Measurements from ENCODE around the gene CD74. TPM values are rescaled to one million over a fixed set of nuclear protein-coding genes. Genes with fewer than 3 reads are reported as not detected.

The CD74 gene
- total RNA-seq (ENCODE audit: low replicate concordance), result 24.9 and 37.2 TPM in 2 replicates
- long read RNA-seq, transcript CD74-202 (8 exons, 1,449 nt), result major isoform, 9 of 10 reads
- long read RNA-seq, partial matches to known transcripts, result 0 of 10 reads
- long read RNA-seq, other reads (novel, unspliced or antisense), result 0 of 10 reads

DNA sequence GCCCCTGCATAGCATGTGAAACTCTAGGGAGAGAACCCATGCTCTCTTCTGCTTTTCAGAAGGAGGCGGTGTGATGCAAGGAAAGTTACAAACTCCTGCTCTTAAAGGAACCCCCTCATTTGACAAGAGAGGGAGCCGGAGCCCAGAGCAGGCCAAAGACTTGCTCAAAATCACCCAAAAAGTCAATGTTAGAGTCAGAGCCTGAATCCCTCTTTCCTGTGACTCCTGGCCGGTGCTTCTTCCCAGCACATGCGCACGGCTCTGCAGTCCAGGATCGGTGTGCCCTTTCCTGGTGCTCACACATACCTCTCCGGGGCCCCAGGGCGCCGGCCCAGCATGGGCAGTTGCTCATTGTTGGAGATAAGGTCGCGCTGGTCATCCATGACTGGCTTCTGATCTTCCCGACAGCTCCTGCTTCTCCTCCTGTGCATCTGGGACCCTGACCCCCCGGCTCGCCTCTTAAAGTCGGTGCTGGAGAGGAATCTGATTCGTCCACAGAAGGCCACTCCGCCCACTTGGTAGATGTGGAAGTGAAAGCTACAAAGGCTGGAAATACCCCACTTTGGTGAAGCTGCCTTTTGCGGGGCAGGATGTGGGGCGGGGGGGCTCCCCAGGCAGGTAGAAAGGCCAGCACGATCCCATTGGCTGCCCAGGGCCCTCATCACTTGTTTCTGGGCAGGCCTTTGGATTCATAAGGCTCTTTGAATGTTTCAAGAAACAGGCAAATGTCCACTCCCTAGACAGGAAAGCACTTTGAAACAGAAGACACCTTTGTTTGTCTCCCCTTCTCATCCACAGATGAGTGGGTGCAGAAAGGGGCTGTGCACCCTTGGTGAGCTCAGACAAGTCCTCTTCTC is at the start of gene CD74:
TSS of gene CD74 (minus strand) at position 592 of the 857 bp plus-strand sequence. CDS start at position 431, 161 bp downstream.
- Mint-ChIP-seq H3K4me1 (ENCODE audit: unreplicated experiment) (peaks cover 14% of the 10 kb centered on the region), H3K36me3 (no peaks in the 10 kb centered on the region), H3K9me3 (no peaks in the 10 kb centered on the region), H3K27me3 (no peaks in the 10 kb centered on the region), H3K4me3 (peak within 1 kb of the TSS; percentile 83), H3K27ac (peak within 1 kb of the TSS; percentile 80)
- no peak for DNase-seq (ENCODE audit: extremely low spot score, unreplicated experiment)
- TF ChIP-seq CTCF (conservative IDR thresholded peaks at IDR 0.05), result no peak

DNA sequence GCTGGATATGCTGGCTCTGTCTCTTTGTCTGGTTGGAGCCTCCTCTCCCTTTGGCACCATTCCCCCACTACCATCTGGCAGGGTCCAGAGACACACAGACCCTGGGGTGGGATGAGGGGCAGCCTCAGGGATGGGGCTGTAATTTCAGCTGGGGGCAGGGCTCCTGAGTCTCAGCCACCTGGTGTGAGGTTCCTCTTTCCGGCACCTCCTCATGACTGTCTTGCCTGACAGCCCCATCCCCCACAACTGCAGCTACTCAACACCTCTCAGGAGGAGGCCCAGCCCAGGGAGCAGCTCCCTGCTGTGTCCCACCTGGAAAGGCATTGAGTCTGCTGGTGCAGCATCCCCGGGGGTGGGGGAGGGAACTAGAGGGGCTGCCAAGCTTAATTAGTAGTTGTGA is 48.5 kb upstream of the CD74 start:
- Mint-ChIP-seq H3K4me3 (no peak overlapping the region), H3K27ac (no peak overlapping the region), H3K9me3 (no peaks in the 10 kb centered on the region), H3K4me1 (ENCODE audit: unreplicated experiment) (peaks cover 3% of the 10 kb centered on the region), H3K27me3 (no peaks in the 10 kb centered on the region), H3K36me3 (no peaks in the 10 kb centered on the region)
- no peak for TF ChIP-seq CTCF (conservative IDR thresholded peaks at IDR 0.05)
- no peak for DNase-seq (ENCODE audit: extremely low spot score, unreplicated experiment)

DNA sequence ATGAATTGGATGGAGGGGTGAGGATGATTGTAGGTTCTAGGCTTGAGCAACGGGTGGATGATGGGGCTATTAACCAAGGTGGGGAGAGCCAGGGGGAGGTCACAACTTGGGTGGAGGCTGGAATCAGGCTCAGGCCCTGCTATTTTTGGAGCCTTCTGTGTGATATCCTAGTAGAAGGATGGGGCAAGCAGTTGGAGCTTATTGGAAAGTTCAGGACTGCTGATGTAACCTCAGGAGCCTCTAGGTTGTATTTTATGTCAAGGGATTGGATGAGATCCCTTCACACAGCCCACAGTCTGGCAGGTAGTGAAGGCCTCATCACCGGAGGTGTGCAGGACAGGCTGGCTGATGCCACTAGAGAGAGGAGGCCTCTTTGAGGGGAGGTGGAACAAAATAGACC is 48.1 kb upstream of the CD74 start:
- Mint-ChIP-seq H3K4me1 (ENCODE audit: unreplicated experiment) (peaks cover 3% of the 10 kb centered on the region), H3K4me3 (no peak overlapping the region), H3K36me3 (no peaks in the 10 kb centered on the region), H3K27ac (peak overlapping the region; percentile 11), H3K27me3 (no peaks in the 10 kb centered on the region), H3K9me3 (no peaks in the 10 kb centered on the region)
- TF ChIP-seq CTCF (conservative IDR thresholded peaks at IDR 0.05), result no peak
- no peak for DNase-seq (ENCODE audit: extremely low spot score, unreplicated experiment)

GRCh38 chr5:150458802-150459557 is 46.3 kb upstream of the CD74 start:
- DNase-seq (ENCODE audit: extremely low spot score, unreplicated experiment), result peak; percentile 90
- no peaks in the 10 kb centered on the region for H3K9me3 Mint-ChIP-seq
- no peaks in the 10 kb centered on the region for H3K36me3 Mint-ChIP-seq
- H3K4me1 Mint-ChIP-seq (ENCODE audit: unreplicated experiment), result peaks cover 3% of the 10 kb centered on the region
- peak; percentile 95 for TF ChIP-seq CTCF (conservative IDR thresholded peaks at IDR 0.05)
- peak overlapping the region; percentile 57 for H3K4me3 Mint-ChIP-seq
- H3K27me3 Mint-ChIP-seq, result no peaks in the 10 kb centered on the region
- no peak overlapping the region for H3K27ac Mint-ChIP-seq

DNA sequence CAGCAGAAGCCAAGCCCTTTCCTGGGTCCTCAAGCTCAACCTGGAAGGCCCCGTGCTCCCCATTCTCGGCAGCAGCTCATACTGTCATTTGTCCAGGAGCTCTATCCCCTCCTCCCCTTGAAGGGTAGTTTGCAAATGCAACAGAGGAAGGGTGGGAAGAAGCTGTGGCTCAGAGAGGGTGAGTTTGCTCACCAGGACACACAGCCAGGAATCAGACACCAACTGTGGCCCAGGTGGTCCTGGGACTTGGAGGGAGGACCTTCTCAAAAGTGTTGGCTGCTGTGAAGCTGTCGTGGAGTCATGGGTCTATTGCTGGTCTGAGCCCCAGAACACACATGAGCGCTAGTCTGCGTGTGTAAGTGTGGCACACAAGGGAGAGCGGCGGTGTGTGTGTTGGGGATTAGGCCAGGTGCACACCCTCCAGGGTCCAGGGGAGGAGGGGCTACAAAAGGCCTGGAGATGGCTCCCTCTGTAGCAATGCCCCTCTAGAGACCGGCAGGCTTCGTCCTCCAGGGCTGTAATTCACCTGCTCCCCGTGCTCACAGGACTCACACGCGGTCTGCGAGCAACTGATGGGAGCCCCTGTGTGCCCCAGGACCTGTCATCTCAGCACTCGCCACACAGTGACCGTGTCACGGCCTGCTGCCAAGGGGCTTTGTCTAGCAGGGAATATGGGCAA is 45.0 kb upstream of the CD74 start:
- Mint-ChIP-seq H3K9me3 (no peaks in the 10 kb centered on the region), H3K27me3 (no peaks in the 10 kb centered on the region), H3K27ac (no peak overlapping the region), H3K36me3 (no peaks in the 10 kb centered on the region), H3K4me3 (no peak overlapping the region), H3K4me1 (ENCODE audit: unreplicated experiment) (no peaks in the 10 kb centered on the region)
- no peak for TF ChIP-seq CTCF (conservative IDR thresholded peaks at IDR 0.05)
- no peak for DNase-seq (ENCODE audit: extremely low spot score, unreplicated experiment)
